Neural cell (in vitro differentiated cells): ENCODE results near the gene GATB. TPM values are rescaled to one million over a fixed set of nuclear protein-coding genes. Genes with fewer than 3 reads are reported as not detected.

Source experiments
- H2AFZ ChIP-seq: fragments of 200-600, 300-800 bp; sonication (generic), shearing (Covaris generic); 2 replicates; pipeline ENCODE4 v1.6.0; 2014; ENCODE audit warnings: low read depth, mild to moderate bottlenecking, antibody characterized with exemption, low read length, moderate library complexity
- H3F3A ChIP-seq: fragments of 200-600 bp; shearing (Covaris generic); 2 replicates; pipeline ENCODE4 v1.6.1; 2016; ENCODE audit warnings: mild to moderate bottlenecking, moderate library complexity, mixed read lengths, antibody characterized with exemption, low read length; ENCODE audit not compliant: insufficient read depth, poor library complexity, severe bottlenecking
- H3K27ac ChIP-seq: fragments of 200-600, 300-800 bp; sonication (generic), shearing (Covaris generic); 2 replicates; pipeline ENCODE4 v1.5.1; 2014; ENCODE audit warnings: mild to moderate bottlenecking, low read length, moderate library complexity
- H3K27me3 ChIP-seq: fragments of 300-800, 200-600 bp; sonication (generic), shearing (Covaris generic); 2 replicates; pipeline ENCODE4 v1.6.0; 2014; ENCODE audit warnings: mild to moderate bottlenecking, low read depth, low read length, moderate library complexity; ENCODE audit not compliant: insufficient read depth
- H3K36me3 ChIP-seq: fragments of 300-800, 200-600 bp; sonication (generic), shearing (Covaris generic); 2 replicates; pipeline ENCODE4 v1.5.1; 2014; ENCODE audit warnings: mild to moderate bottlenecking, antibody characterized with exemption, low read length, moderate library complexity; ENCODE audit not compliant: insufficient read depth
- H3K4me2 ChIP-seq: fragments of 300-800, 200-600 bp; sonication (generic), shearing (Covaris generic); 2 replicates; pipeline ENCODE4 v1.6.0; 2014; ENCODE audit warnings: mild to moderate bottlenecking, low read length
- H3K4me3 ChIP-seq: fragments of 300-800, 200-600 bp; sonication (generic), shearing (Covaris generic); 2 replicates; pipeline ENCODE4 v1.5.1; 2014; ENCODE audit warnings: mild to moderate bottlenecking, low read length, moderate library complexity
- H3K79me2 ChIP-seq: fragments of 200-600 bp; shearing (Covaris generic); replicated peaks from 2 replicates; pipeline ENCODE4 v1.6.0; 2014; ENCODE audit warnings: mild to moderate bottlenecking, low read length, moderate library complexity; ENCODE audit not compliant: insufficient read depth
- H3K9ac ChIP-seq: fragments of 300-800, 200-600 bp; sonication (generic), shearing (Covaris generic); 2 replicates; pipeline ENCODE4 v1.6.1; 2016; ENCODE audit warnings: mild to moderate bottlenecking, low read length, mixed read lengths
- H3K9me2 ChIP-seq: fragments of 200-600 bp; shearing (Covaris generic); 2 replicates; pipeline ENCODE4 v1.6.1; 2016; ENCODE audit warnings: mild to moderate bottlenecking, low read length, mixed read lengths; ENCODE audit not compliant: insufficient read depth
- H3K9me3 ChIP-seq: fragments of 200-600, 300-800 bp; sonication (generic), shearing (Covaris generic); 2 replicates; pipeline ENCODE4 v1.6.1; 2016; ENCODE audit warnings: mild to moderate bottlenecking, mixed run types, low read length, moderate library complexity, mixed read lengths
- H4K20me1 ChIP-seq: fragments of 200-600 bp; shearing (Covaris generic); 2 replicates; pipeline ENCODE4 v1.6.1; 2016; ENCODE audit warnings: mild to moderate bottlenecking, mixed run types; ENCODE audit not compliant: insufficient read depth
- CTCF ChIP-seq: fragments of 450-650 bp; IDR thresholded peaks from 2 replicates; pipeline ENCODE4 v1.5.1; 2014; ENCODE audit warnings: antibody characterized with exemption, mild to moderate bottlenecking, moderate library complexity; ENCODE audit not compliant: poor library complexity, severe bottlenecking
- EP300 ChIP-seq: fragments of 450-650 bp; conservative IDR thresholded peaks from 2 replicates; pipeline ENCODE4 v1.6.1; 2014; ENCODE audit warnings: antibody characterized with exemption, mild to moderate bottlenecking, moderate library complexity; ENCODE audit not compliant: poor library complexity, severe bottlenecking
- EZH2 ChIP-seq: fragments of 200-600, 300-800 bp; shearing (Covaris generic), sonication (generic); IDR thresholded peaks from 2 replicates; pipeline ENCODE4 v1.6.1; 2014; ENCODE audit warnings: antibody characterized with exemption, low read length, borderline replicate concordance, mild to moderate bottlenecking; ENCODE audit not compliant: insufficient read depth, poor library complexity, severe bottlenecking
- MXI1 ChIP-seq: fragments of 450-650 bp; conservative IDR thresholded peaks from 2 replicates; pipeline ENCODE4 v1.6.1; 2014; ENCODE audit warnings: antibody characterized with exemption, mild to moderate bottlenecking; ENCODE audit not compliant: poor library complexity, severe bottlenecking
- POLR2AphosphoS5 ChIP-seq: IDR thresholded peaks from 2 replicates; pipeline ENCODE4 v1.6.1; 2012
- RAD21 ChIP-seq: fragments of 450-650 bp; conservative IDR thresholded peaks from 2 replicates; pipeline ENCODE4 v1.6.1; 2014; ENCODE audit warnings: antibody characterized with exemption, mild to moderate bottlenecking, moderate library complexity
- REST ChIP-seq: IDR thresholded peaks from 2 replicates; pipeline ENCODE4 v1.6.1; 2012; ENCODE audit warnings: borderline replicate concordance
- SMC3 ChIP-seq: fragments of 450-650 bp; conservative IDR thresholded peaks from 2 replicates; pipeline ENCODE4 v1.6.1; 2014; ENCODE audit warnings: antibody characterized with exemption, mild to moderate bottlenecking, moderate library complexity; ENCODE audit not compliant: poor library complexity
- TAF1 ChIP-seq: IDR thresholded peaks from 2 replicates; pipeline ENCODE4 v1.6.1; 2012; ENCODE audit warnings: low read depth
- polyA plus RNA-seq: library from polyadenylated mRNA; depleted of rRNA; stranded (reverse); fragments of >200 nt; gene quantifications from 2 replicates; pipeline ENCODE4 v1.2.3, GENCODE V29; 2014

GATB gene
- polyA plus RNA-seq, 1 donor from 2014 or later: 15.3 TPM

GRCh38 chr4:151652841-151653547 is 107.8 kb downstream of the GATB start:
- no peak for TF ChIP-seq POLR2AphosphoS5
- no peak for TF ChIP-seq REST
- TF ChIP-seq TAF1: no peak
- no peak for TF ChIP-seq SMC3
- no peak for TF ChIP-seq RAD21
- no peak for TF ChIP-seq EP300
- no peak for TF ChIP-seq MXI1
- TF ChIP-seq CTCF: no peak
- no peak for TF ChIP-seq EZH2
- no peak overlapping the region for H3K27ac ChIP-seq
- no peak overlapping the region for H2AFZ ChIP-seq
- H3K9ac ChIP-seq: no peak overlapping the region
- no peaks in the 10 kb centered on the region for H3K9me3 ChIP-seq
- H3K9me2 ChIP-seq: no peaks in the 10 kb centered on the region
- H3K27me3 ChIP-seq: no peaks in the 10 kb centered on the region
- H3K4me3 ChIP-seq: no peak overlapping the region
- no peaks in the 10 kb centered on the region for H4K20me1 ChIP-seq
- no peaks in the 10 kb centered on the region for H3K79me2 ChIP-seq
- no peak overlapping the region for H3K4me2 ChIP-seq
- no peaks in the 10 kb centered on the region for H3K36me3 ChIP-seq
- H3F3A ChIP-seq: no peaks in the 10 kb centered on the region

GRCh38 chr4:151651496-151651895 is 109.3 kb downstream of the GATB start:
- no peaks in the 10 kb centered on the region for H3K9me2 ChIP-seq
- H3K4me3 ChIP-seq: no peak overlapping the region
- no peak overlapping the region for H2AFZ ChIP-seq
- no peaks in the 10 kb centered on the region for H3K9me3 ChIP-seq
- no peaks in the 10 kb centered on the region for H3K36me3 ChIP-seq
- H4K20me1 ChIP-seq: no peaks in the 10 kb centered on the region
- H3K79me2 ChIP-seq: no peaks in the 10 kb centered on the region
- H3F3A ChIP-seq: no peaks in the 10 kb centered on the region
- H3K9ac ChIP-seq: no peak overlapping the region
- H3K4me2 ChIP-seq: no peak overlapping the region
- no peaks in the 10 kb centered on the region for H3K27me3 ChIP-seq
- no peak overlapping the region for H3K27ac ChIP-seq
- TF ChIP-seq CTCF: no peak
- TF ChIP-seq RAD21: no peak
- no peak for TF ChIP-seq TAF1
- TF ChIP-seq POLR2AphosphoS5: no peak
- no peak for TF ChIP-seq REST
- TF ChIP-seq EP300: no peak
- TF ChIP-seq MXI1: no peak
- TF ChIP-seq SMC3: no peak
- no peak for TF ChIP-seq EZH2
